ENCODE measurements around the gene PACS2. TPM values are rescaled to one million over a fixed set of nuclear protein-coding genes. Genes with fewer than 3 reads are reported as not detected.

The PACS2 gene
- total and polyA plus RNA-seq, 2 of the 8 experiments (the other 6 are each of a cell fraction or from before 2014, with no cell fraction given) = 38.0 to 62.8 TPM

GRCh38 chr14:105433161-105433605, 118.6 kb downstream of the PACS2 start:
- H3K79me2 ChIP-seq (ENCODE audit: control insufficient read depth in 1 of 2, insufficient read depth in 2 of 2, low read length in 2 of 2) = peaks cover 22 to 88% of the 10 kb centered on the region in 2 experiments
- DNase-seq (ENCODE audit: low read depth in 1 of 2, low spot score in 2 of 2) = no peak
- peaks cover 0 to 7% (median 4%) of the 10 kb centered on the region in 4 experiments; a peak in 5 of 7 replicates for H3K4me1 ChIP-seq (replicated peaks in 1 of 4; ENCODE audit: control insufficient read depth in 3 of 4, insufficient read depth in 4 of 4, low read length in 3 of 4)
- H3K4ac ChIP-seq (replicated peaks; ENCODE audit: insufficient read length, low read depth, low read length) = no peak overlapping the region
- no peaks in the 10 kb centered on the region for H3K27me3 ChIP-seq (replicated peaks in 1 of 4; ENCODE audit: control insufficient read depth in 3 of 4, extremely low read depth in 1 of 4, insufficient read depth in 3 of 4, low read length in 3 of 4)
- no peak overlapping the region for H3K27ac ChIP-seq (ENCODE audit: low read depth, low read length)
- no peaks in the 10 kb centered on the region for H3K9me3 ChIP-seq (ENCODE audit: insufficient read depth in 2 of 2, low read depth in 1 of 2, low read length in 1 of 2)
- H3K56ac ChIP-seq (replicated peaks; ENCODE audit: insufficient read length, low read depth, low read length) = no peak overlapping the region
- H3K4me2 ChIP-seq (ENCODE audit: insufficient read depth in 1 of 2, low read depth in 2 of 2, low read length in 2 of 2) = no peak overlapping the region
- H4K5ac ChIP-seq (ENCODE audit: insufficient read length, low read depth, low read length) = no peak overlapping the region
- H3K9ac ChIP-seq (replicated peaks in 1 of 4; ENCODE audit: extremely low read depth in 1 of 4, low read depth in 3 of 4, low read length in 3 of 4) = peak overlapping the region in 1 of 4 experiments; percentile 18; a peak in 1 of 7 replicates
- no peak overlapping the region for H2BK120ac ChIP-seq (replicated peaks; ENCODE audit: low read depth, low read length)
- no peak overlapping the region for H3K23ac ChIP-seq (ENCODE audit: insufficient read length)
- peaks cover 44 to 54% of the 10 kb centered on the region in 2 experiments for H4K20me1 ChIP-seq (replicated peaks in 1 of 2; ENCODE audit: control insufficient read depth in 1 of 2, insufficient read depth in 2 of 2, low read length in 2 of 2)
- H3K23me2 ChIP-seq (ENCODE audit: low read depth, low read length) = no peaks in the 10 kb centered on the region
- no peak overlapping the region for H2BK12ac ChIP-seq (ENCODE audit: low read depth, low read length)
- ChIA-PET CTCF (ENCODE audit: partially characterized antibody) (interaction anchor here (0.8 to 3.1 kb wide), 8 partner anchors 12 to 268 kb away, joined by 3 to 10 read pairs (median 3); no protein-coding TSS in a partner anchor), POLR2A (ENCODE audit: partially characterized antibody) (interaction anchor here (1.0 to 5.7 kb wide), 8 partner anchors 10 to 39 kb away, joined by 3 to 43 read pairs (median 4); no protein-coding TSS in a partner anchor)
- peaks cover 19% of the 10 kb centered on the region for H3K79me1 ChIP-seq (ENCODE audit: low read depth, low read length)
- H3K18ac ChIP-seq (ENCODE audit: extremely low read depth, low read length) = no peak overlapping the region
- no peak overlapping the region for H2AFZ ChIP-seq (ENCODE audit: low read length)
- WGBS, 2 experiments (ENCODE audit: extremely low coverage in 1 of 2, insufficient coverage in 1 of 2, insufficient read length in 1 of 2, insufficient replicate concordance in 2 of 2, low coverage in 1 of 2, low lambda C conversion rate in 2 of 2, missing lambda C conversion rate in 1 of 2) = 86% methylated on average over 16 of the region's 17 CpGs; no CpG with 5 or more reads in 1 of the 2 experiments
- no peak overlapping the region for H3K14ac ChIP-seq (ENCODE audit: insufficient read length)
- H3K36me3 ChIP-seq (ENCODE audit: control insufficient read depth in 2 of 4, insufficient read depth in 4 of 4, low read length in 3 of 4) = peaks cover 0 to 3% (median under 1%) of the 10 kb centered on the region in 4 experiments; a peak in 1 of 8 replicates
- peak overlapping the region; percentile 28; the same call in 1 of the 2 replicates for H4K8ac ChIP-seq (ENCODE audit: extremely low read depth, insufficient read depth, low read length)
- H2BK20ac ChIP-seq (ENCODE audit: low read length) = no peak overlapping the region
- H2BK15ac ChIP-seq (ENCODE audit: low read length) = no peak overlapping the region
- TF ChIP-seq TEAD4 (IDR thresholded peaks at IDR 0.05; ENCODE audit: low read depth, low read length) (peak; percentile 55; the same call in 1 of the 2 replicates), NANOG (IDR thresholded peaks at IDR 0.05; ENCODE audit: insufficient read depth, low read depth, low read length, poor library complexity, severe bottlenecking) (no peak), POLR2AphosphoS5 (IDR thresholded peaks at IDR 0.05; ENCODE audit: low read depth, low read length) (0 out of 2 replicates have a peak, but pooled peaks have one; percentile 14)
- no peak overlapping the region for H2AK5ac ChIP-seq (ENCODE audit: low read depth, low read length)
- FAIRE-seq = no peak
- no peak overlapping the region for H4K91ac ChIP-seq (replicated peaks; ENCODE audit: insufficient read length, low read length)
- no peak overlapping the region for H3K4me3 ChIP-seq (ENCODE audit: extremely low read depth in 1 of 4, insufficient read depth in 2 of 4, low read depth in 3 of 4, low read length in 4 of 4)
- H2BK5ac ChIP-seq (ENCODE audit: low read depth, low read length) = no peak overlapping the region

All from H1 (cell line).